Psoas muscle (tissue), 8 donors: ENCODE results near the gene GNB3. TPM values are rescaled to one million over a fixed set of nuclear protein-coding genes. Genes with fewer than 3 reads are reported as not detected.
A peak's percentile ranks its signal among the peaks of the same experiment; 100 is the strongest.

Experiments
- ATAC-seq, 4 donors: fragments of 200-7000 bp; cut with Tn5 transposase; one replicate each; pipeline ENCODE4 v1.9.1; 2020; ENCODE audit warnings: moderate library complexity in 3 of 4, mild to moderate bottlenecking in 2 of 4
- DNase-seq, 2 donors: peaks; one replicate each; pipeline ENCODE4 v3.0.0-alpha.2; 2020
- H3K27ac ChIP-seq: fragments of 200-600 bp; one replicate; pipeline ENCODE4 v1.8.0; 2022
- H3K27me3 ChIP-seq, 3 donors: fragments of 200-600 bp in 1 of 3; one replicate each; pipeline versions ENCODE4 v1.6.1 to v1.8.0; 2013 to 2022; ENCODE audit warnings: low read length in 2 of 3, mild to moderate bottlenecking in 2 of 3, moderate library complexity in 1 of 3; ENCODE audit not compliant: insufficient read depth in 3 of 3
- H3K36me3 ChIP-seq, 2 donors: fragments of 200-600 bp in 1 of 2; one replicate each; pipeline versions ENCODE4 v1.6.1 to v1.8.0; 2013 to 2022; ENCODE audit warnings: low read depth in 1 of 2, mild to moderate bottlenecking in 1 of 2, moderate library complexity in 1 of 2; ENCODE audit not compliant: insufficient read depth in 1 of 2
- H3K4me1 ChIP-seq: fragments of 200-600 bp; one replicate; pipeline ENCODE4 v1.8.0; 2022
- H3K4me3 ChIP-seq: fragments of 200-600 bp; one replicate; pipeline ENCODE4 v1.8.0; 2022; ENCODE audit warnings: mild to moderate bottlenecking
- H3K9me3 ChIP-seq: fragments of 200-600 bp; one replicate; pipeline ENCODE4 v1.8.0; 2022
- CTCF ChIP-seq: fragments of 200-600 bp; IDR thresholded peaks from one replicate; pipeline ENCODE4 v1.8.0; 2022; ENCODE audit warnings: antibody characterized with exemption
- WGBS, 3 donors: extraction: QIAGEN DNeasy Blood & Tissue Kit; methylation state at CpG; one replicate each; pipeline versions ENCODE4 v1.1.6 to v1.1.7; 2013; 5-methylcytosine and 5-hydroxymethylcytosine counted together
- intact Hi-C, 2 donors: fragments of 100-400 bp; cut with DNase I; formaldehyde crosslinking; loops; one replicate each; pipeline versions ENCODE4 v1.11.0 to v1.14.2; 2022
- long read RNA-seq, 2 donors: library from polyadenylated mRNA; unstranded; transcript quantifications; one replicate each; pipeline ENCODE4 v2.0.0, GENCODE V29; 2021
- polyA plus RNA-seq, 3 donors: library from polyadenylated mRNA; stranded (reverse); fragments of 200-250 nt; gene quantifications; one replicate each; pipeline ENCODE4 v1.2.3, GENCODE V29; 2013
- total RNA-seq, 4 donors: library from RNA; stranded (reverse); fragmentation: NEBNext Ultra II Directional in 2 of 4; extraction: Animal tissue kit (Norgen Biotek cat#: 25700) in 2 of 4; gene quantifications; one replicate each; pipeline versions ENCODE4 v1.2.1 to v1.2.4, GENCODE V29; 2021 to 2023
- donor health status: healthy with polysubstance abuse.
- donor health status: DM: no; HTN: no; CAD: no; lungs with moderate emphysema.
- donor health status: Bipolar disorder and iron deficiency.
- donor health status: healthy.
- donor health status: DM: yes; HTN: yes; CAD: no.
- donor health status: DM: no; HTN: no; CAD: no.
- donor health status: DM: no; HTN: no; CAD: no.
- donor health status: DM: yes; HTN: yes; CAD: no.

The GNB3 gene
- total RNA-seq = under 1 TPM; 0.23 to 0.69 (median 0.33) TPM
- polyA plus RNA-seq = under 1 TPM; 0.13 to 0.60 (median 0.13) TPM
- long read RNA-seq, donor 1 = 0 reads
- long read RNA-seq, donor 2 = 0 reads

DNA sequence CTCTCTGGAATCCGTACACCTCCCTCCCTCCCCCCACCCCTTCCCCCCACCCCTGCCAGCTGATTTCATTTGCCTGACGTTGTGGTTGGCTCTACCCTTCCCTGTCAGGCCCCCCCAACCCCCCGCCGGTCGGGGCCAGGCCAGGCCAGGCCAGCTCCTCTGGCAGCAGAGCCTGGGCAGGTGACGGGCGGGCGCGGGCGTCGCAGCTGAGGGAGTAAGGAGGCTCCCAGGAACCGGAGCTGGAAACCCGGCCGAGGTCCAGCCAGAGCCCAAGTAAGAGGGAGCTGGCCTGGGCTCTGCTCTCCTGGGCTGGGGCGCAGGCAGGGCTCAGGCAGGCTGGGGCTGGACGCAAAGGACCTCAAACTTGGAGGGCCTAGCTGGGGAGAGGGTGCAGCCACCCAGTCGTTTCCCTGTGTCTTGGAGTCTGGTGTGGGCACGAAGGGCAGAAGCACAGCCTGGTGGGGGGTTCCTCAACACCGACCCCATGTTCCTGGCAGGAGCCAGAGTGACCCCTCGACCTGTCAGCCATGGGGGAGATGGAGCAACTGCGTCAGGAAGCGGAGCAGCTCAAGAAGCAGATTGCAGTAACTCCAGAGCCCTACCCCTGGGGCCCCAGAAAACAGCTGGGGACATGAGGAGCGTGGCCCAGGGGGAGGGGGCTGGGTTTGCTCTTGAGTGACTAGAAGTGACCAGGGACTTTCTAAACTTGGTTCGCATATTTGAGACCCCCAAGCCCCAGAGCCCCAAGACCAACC, at the start of gene GNB3:
Gene GNB3 (plus strand): TSS at position 165 of the 755 bp plus-strand sequence. CDS start 363 bp downstream, at position 528.
- 40 to 47% (median 46%) methylated on average over 22 to 24 of the region's 24 CpGs for WGBS, 3 donors
- DNase-seq (peak in 1 of 2 donors; percentile 32), ATAC-seq (peak in 2 of 4 donors; percentile 32 to 37)
- no peaks in the 10 kb centered on the region for H3K9me3 ChIP-seq
- no peaks in the 10 kb centered on the region for H3K27me3 ChIP-seq
- no peak within 1 kb of the TSS for H3K4me3 ChIP-seq
- H3K4me1 ChIP-seq = no peaks in the 10 kb centered on the region
- H3K36me3 ChIP-seq = no peaks in the 10 kb centered on the region
- TF ChIP-seq CTCF = no peak
- no peak within 1 kb of the TSS for H3K27ac ChIP-seq
- intact Hi-C loops = no loop called here

GRCh38 chr12:6791931-6792520, 48.7 kb upstream of the GNB3 start:
- H3K4me1 ChIP-seq = no peaks in the 10 kb centered on the region
- ATAC-seq = peak in 1 of 4 donors; percentile 9
- no peak for TF ChIP-seq CTCF
- no peak for DNase-seq
- H3K4me3 ChIP-seq = peak overlapping the region; percentile 4
- WGBS, 3 donors = 83 to 85% (median 84%) methylated on average over 9 to 13 of the region's 13 CpGs
- peaks cover 0 to 10% (median 2%) of the 10 kb centered on the region in 3 donors for H3K27me3 ChIP-seq
- no peaks in the 10 kb centered on the region for H3K36me3 ChIP-seq
- H3K27ac ChIP-seq = no peak overlapping the region
- intact Hi-C loops = no loop called here
- no peaks in the 10 kb centered on the region for H3K9me3 ChIP-seq

DNA sequence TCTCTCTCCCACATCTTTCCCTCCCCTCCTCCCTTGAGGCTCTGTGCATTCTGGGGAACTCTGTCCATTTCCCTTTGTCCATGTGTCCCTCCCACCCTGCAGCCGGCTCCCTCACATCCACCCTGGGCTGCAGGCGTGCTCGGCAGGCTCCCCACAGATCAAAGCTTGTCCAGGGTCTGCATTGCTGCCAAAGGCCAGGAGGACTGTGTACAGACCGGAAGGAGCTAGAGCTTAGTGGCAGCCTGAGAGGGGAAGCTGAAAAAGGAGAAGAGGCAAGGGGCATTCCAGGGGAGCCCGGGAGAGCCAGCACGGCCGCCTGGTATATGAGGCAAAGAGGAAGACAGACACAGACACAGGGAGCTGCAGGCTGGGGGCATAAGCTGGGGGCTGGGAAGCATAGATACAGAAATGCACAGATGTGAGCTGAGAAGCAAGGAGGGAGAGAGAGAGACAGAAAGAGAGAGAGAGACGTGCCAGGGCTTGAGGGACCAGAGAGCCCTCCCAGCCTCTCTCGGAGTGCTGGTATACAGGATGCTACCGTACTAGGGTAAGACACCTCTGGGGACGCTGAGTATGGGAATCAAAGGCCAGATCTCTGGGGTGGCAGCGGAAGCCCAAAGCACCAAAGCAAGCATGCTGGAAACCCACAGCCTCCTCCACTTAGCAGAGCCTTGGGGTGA, 48.1 kb upstream of the GNB3 start:
- Histone ChIP-seq H3K27me3 (peaks cover 0 to 10% (median 2%) of the 10 kb centered on the region in 3 donors), H3K27ac (no peak overlapping the region), H3K4me1 (no peaks in the 10 kb centered on the region), H3K36me3 (no peaks in the 10 kb centered on the region), H3K9me3 (no peaks in the 10 kb centered on the region), H3K4me3 (no peak overlapping the region)
- no peak for TF ChIP-seq CTCF
- ATAC-seq = no peak
- intact Hi-C loops = no loop called here
- peak; percentile 39 to 63 for DNase-seq
- 26 to 28% (median 26%) methylated on average over 12 of the region's 12 CpGs for WGBS, 3 donors

DNA sequence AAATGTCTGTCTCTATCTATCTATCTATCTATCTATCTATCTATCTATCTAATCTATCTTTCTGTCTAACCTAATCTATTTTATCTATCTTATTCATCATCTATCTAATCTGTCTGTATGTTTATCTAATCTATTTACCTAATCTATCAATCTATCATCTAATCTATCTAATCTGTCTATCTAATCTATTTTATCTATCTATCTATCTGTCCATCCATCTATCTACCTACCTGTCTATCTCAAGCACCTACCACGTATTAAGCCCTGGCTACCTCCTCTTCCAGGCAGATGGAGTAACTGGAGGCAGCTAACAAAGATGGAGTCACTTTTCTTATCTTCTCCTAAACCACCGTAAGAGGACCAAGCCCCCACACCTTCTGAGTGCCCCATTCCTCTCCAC, 45.6 kb upstream of the GNB3 start:
- Histone ChIP-seq H3K9me3 (no peaks in the 10 kb centered on the region), H3K27ac (no peak overlapping the region), H3K36me3 (no peaks in the 10 kb centered on the region), H3K4me3 (no peak overlapping the region), H3K4me1 (no peaks in the 10 kb centered on the region), H3K27me3 (peaks cover 0 to 10% (median 2%) of the 10 kb centered on the region in 3 donors)
- no peak for DNase-seq
- no peak for TF ChIP-seq CTCF
- ATAC-seq = no peak
- 82 to 92% (median 85%) methylated on average over 2 of the region's 2 CpGs for WGBS, 3 donors
- intact Hi-C loops = no loop called here
